ENCODE data around the gene POLR1D.

POLR1D gene

DNA sequence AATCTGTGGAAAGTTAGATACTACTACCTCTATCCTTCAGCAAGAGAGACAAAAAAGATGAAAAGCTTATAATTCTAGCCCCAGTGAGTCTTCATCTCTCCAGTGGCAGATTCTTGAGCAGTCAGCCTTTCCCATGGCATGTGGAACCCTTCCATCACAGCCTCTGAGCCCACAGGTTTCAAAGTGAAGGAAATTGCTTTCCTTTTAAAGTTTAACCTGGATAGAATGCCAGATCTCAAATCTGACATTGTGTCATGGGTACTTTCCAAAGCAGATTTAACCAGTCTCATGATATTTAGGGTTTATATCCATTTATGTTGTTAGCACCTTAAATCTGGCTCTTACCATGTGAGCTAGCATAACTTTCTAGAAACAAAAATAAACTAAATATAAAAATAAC, 39.3 kb downstream of the POLR1D start:
- CTCF ChIA-PET = no interaction called here
- POLR2A ChIA-PET = no interaction called here
- TF ChIP-seq, protein P1, sequence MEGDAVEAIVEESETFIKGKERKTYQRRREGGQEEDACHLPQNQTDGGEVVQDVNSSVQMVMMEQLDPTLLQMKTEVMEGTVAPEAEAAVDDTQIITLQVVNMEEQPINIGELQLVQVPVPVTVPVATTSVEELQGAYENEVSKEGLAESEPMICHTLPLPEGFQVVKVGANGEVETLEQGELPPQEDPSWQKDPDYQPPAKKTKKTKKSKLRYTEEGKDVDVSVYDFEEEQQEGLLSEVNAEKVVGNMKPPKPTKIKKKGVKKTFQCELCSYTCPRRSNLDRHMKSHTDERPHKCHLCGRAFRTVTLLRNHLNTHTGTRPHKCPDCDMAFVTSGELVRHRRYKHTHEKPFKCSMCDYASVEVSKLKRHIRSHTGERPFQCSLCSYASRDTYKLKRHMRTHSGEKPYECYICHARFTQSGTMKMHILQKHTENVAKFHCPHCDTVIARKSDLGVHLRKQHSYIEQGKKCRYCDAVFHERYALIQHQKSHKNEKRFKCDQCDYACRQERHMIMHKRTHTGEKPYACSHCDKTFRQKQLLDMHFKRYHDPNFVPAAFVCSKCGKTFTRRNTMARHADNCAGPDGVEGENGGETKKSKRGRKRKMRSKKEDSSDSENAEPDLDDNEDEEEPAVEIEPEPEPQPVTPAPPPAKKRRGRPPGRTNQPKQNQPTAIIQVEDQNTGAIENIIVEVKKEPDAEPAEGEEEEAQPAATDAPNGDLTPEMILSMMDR (IDR thresholded peaks at IDR 0.05; ENCODE audit: insufficient read depth, low read length, missing control alignments) = no peak
- no peak for DNase-seq (ENCODE audit: low read depth, low spot score)
- H3K4me3 ChIP-seq (ENCODE audit: low read depth, low read length) = no peak overlapping the region

- TF ChIP-seq, protein P1 (IDR thresholded peaks at IDR 0.05; ENCODE audit: insufficient read depth, low read length, missing control alignments) = no peak
- POLR2A ChIA-PET = no interaction called here
- DNase-seq (ENCODE audit: low read depth, low spot score) = no peak
- CTCF ChIA-PET = interaction anchor here (1.1 kb wide), 1 partner anchor 164 kb away, joined by 3 read pairs; no protein-coding TSS in a partner anchor
- no peak overlapping the region for H3K4me3 ChIP-seq (ENCODE audit: low read depth, low read length)
Observed at GRCh38 chr13:27662738-27663470, 41.2 kb downstream of the POLR1D start.

GRCh38 chr13:27663947-27664346, 42.3 kb downstream of the POLR1D start:
- ChIA-PET POLR2A (no interaction called here), CTCF (no interaction called here)
- DNase-seq (ENCODE audit: low read depth, low spot score) = no peak
- TF ChIP-seq, protein P1 (IDR thresholded peaks at IDR 0.05; ENCODE audit: insufficient read depth, low read length, missing control alignments) = no peak
- H3K4me3 ChIP-seq (ENCODE audit: low read depth, low read length) = no peak overlapping the region

DNA sequence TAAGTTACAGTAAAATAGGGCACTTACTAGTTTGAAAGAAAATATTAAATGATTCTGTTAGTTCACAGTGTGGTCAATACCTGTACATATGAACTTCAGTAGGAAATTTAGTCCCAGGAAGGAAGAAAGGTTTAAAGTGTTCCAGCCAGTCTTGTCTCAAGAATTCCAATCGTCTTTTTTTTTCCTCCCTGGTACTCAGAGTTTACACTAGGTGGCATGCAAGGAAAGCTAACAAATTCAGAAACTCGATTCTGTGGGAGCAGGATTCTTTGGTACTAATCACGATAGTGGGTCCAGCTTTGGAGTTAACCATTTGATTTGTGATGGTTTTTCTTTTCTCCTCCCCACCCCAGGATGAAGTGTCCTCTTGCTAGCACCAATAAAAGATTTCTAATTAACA, 43.6 kb downstream of the POLR1D start:
- no peak overlapping the region for H3K4me3 ChIP-seq (ENCODE audit: low read depth, low read length)
- TF ChIP-seq, protein P1 (IDR thresholded peaks at IDR 0.05; ENCODE audit: insufficient read depth, low read length, missing control alignments) = peak; percentile 6
- no peak for DNase-seq (ENCODE audit: low read depth, low spot score)
- POLR2A ChIA-PET = no interaction called here
- CTCF ChIA-PET = interaction anchor here (1.0 to 1.7 kb wide), 5 partner anchors 15 to 165 kb away, joined by 3 to 6 read pairs (median 4); no protein-coding TSS in a partner anchor

DNA sequence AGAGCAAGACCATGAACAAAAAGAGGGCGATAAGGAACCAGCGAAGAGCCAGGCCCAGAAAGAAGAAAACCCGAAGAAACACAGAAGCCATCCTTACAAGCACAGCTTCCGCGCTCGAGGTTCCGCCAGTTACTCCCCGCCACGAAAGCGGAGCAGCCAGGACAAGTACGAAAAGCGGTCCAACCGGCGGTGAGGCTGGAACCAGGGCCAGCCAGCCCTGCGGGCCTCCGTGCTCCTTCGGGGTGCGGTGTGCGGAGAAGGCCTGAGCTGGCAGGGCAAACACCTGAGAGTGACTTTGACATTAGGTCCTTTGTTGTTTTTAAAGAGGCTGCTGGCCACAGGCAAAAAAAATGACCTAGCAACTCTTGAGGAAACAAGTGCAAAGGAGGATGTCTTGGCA, 44.1 kb downstream of the POLR1D start:
- ChIA-PET CTCF (interaction anchor here (1.3 to 1.7 kb wide), 4 partner anchors 15 to 164 kb away, joined by 3 to 6 read pairs (median 4); no protein-coding TSS in a partner anchor), POLR2A (no interaction called here)
- no peak for DNase-seq (ENCODE audit: low read depth, low spot score)
- TF ChIP-seq, protein P1 (IDR thresholded peaks at IDR 0.05; ENCODE audit: insufficient read depth, low read length, missing control alignments) = no peak
- no peak overlapping the region for H3K4me3 ChIP-seq (ENCODE audit: low read depth, low read length)

GRCh38 chr13:27666951-27667350, 45.3 kb downstream of the POLR1D start:
- H3K4me3 ChIP-seq (ENCODE audit: low read depth, low read length) = no peak overlapping the region
- CTCF ChIA-PET = no interaction called here
- DNase-seq (ENCODE audit: low read depth, low spot score) = no peak
- POLR2A ChIA-PET = no interaction called here
- TF ChIP-seq, protein P1 (IDR thresholded peaks at IDR 0.05; ENCODE audit: insufficient read depth, low read length, missing control alignments) = no peak
